Raji (cell line): ENCODE measurements around the gene SCART1.

Experiments
- POLR2A ChIP-seq: IDR thresholded peaks from 2 replicates; pipeline ENCODE4 v1.6.1; 2011; ENCODE audit warnings: low read depth, low read length, control low read depth; ENCODE audit not compliant: insufficient read depth

SCART1 gene

DNA sequence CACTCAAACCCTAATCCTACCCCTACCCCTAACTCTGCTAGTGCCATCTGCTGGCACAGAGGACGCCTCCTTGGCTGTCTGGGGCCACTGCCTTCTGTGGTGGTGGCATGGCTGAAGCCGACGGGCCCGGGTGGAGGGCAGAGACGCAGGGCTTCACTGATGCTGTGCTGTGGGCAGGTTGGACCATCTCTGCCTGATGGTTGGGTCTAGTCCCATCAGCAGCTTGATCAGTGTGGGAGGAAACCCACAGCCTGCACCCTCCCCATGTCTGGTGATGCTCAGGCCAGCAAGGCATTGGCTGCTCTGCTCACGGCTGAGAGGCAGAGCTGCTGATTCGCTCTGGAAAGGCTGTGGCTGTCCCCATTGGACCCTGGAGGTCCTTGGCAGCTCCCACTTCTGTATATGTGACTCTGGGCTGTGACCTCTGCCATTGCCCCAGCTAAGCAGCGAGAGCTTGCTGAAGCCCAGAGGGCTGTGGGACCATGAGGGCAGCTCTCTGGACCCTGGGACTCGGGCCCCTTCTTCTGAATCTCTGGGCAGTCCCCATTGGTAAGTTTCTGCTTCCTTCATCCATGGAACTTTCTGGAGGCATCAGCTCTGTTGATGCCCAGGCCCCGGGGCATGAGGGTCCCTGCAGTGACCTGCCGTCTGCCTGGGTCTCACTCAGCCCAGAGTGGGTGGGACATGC lies at the start of gene SCART1:
Gene SCART1, plus strand, starts transcription at position 430 of the 688 bp plus-strand sequence. Its CDS starts 53 bp downstream, at position 483.
- TF ChIP-seq POLR2A, result peak; percentile 19; the same call in 1 of the 2 replicates

DNA sequence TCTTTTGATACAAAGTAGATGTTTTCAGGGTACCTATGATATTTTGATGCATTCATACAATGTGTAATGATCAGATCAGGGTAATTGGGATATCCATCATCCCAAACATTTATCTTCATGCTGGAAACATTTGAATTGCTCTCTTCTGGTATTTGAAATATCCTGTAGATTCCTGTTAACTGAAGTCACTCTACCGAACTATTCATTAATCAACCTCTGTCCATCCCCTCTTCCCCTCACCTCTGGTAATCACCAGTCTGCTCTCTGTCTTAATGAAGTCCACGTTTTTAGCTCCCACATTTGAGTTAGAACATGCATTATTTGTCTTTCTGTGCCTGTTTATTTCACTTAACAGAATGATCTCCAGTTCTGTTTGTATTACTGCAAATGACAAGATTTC lies 48.5 kb upstream of the SCART1 start:
- TF ChIP-seq POLR2A, result no peak

DNA sequence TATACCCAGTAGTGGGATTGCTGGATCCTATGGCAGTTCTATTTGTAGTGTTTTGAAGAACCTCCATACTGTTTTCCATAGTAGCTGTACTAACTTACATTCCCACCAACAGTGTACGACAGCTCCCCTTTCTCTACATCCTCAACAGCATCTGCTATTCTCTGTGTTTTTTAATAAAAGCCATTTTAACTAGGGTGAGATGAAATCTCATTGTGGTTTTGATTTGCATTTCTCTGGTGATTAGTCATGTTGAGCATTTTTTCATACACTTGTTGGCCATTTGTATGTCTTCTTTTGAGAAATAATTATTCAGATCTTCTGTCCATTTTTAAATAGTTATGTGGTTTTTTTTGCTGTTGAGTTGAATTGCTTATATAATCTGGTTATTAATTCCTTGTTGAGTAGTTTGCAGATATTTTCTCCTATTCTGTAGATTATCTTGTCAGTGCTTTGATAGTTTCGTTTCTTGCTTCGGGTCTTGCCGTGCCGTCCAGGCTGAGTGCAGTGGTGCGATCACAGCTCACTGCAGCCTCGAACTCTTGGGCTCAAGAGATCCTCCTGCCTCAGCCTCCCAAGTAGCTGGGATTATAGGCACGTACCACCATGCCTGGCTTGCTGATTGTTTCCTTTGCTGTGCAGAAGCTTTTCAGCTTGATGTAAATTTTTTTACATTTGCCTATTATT lies 47.8 kb upstream of the SCART1 start:
- no peak for TF ChIP-seq POLR2A

DNA sequence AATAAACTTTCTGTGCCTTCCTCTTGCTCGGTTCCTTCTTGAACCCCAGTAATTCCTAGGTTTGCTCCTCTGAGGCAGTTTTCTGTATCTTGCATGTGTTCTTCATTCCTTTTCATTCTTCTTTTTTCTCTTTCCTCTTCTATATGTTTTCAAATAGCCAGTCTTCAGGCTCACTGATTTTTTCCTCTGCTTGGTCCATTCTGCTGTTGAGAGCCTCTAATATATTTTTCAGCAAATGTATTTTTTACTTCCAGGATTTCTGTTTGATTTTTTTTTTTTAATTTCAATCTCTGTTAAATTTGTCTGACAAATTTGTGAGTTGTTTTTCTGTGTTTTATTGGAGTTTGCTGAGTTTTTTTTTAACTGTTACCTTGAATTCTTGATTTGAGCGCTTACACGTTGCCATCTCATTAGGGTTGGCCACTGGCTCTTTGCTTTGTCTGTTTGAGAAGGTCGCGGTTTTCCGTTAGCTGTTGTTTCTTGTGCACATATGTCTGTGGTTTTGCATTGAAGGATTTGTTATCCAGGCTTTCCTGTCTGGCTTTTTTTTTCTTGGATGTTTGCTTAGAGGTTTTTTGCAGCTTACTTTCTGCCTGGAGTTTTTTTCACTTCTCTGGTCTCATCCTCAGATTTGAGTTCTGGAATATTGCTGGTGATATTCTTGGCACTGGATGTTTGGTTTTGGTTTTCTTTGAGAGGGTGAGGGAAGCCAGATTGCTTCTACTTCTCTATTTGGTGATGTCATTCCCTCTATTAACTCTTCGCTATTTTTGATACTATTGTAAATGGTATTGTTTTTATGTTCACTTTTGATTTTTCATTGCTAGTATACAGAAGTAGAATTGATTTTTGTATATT lies 42.0 kb upstream of the SCART1 start:
- TF ChIP-seq POLR2A, result no peak

DNA sequence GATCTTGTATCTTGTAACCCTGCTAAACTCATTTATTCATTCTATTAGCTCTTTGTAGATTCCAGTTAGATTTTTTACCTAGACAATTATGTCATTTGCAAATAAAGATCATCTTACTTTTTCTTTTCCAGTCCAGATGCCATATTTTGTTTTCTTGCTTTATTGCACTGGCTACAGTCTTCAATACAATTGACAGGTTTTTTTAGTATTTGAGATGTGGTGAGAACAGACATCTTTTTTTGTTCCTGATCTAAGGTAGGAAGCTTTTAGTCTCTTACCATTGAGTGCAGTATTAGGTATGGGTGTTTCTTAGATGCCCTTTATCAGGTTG lies 41.4 kb upstream of the SCART1 start:
- TF ChIP-seq POLR2A, result no peak

DNA sequence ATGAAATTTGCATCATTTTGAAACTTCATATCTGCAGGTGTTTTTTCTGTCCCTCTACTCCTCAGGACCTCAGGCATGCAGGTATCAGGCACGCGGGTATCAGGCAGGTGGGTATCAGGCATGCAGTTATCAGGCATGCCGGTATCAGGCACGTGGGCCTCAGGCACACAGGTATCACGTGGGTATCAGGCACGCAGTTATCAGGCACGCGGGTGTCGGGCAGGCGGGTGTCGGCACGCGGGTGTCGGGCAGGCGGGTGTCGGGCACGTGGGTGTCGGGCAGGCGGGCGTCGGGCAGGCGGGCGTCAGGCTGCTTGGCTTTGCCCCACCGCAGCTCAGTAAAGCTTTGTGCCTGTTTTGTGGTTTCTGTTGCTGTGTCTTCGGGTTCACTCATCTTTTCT lies 38.0 kb upstream of the SCART1 start:
- no peak for TF ChIP-seq POLR2A

DNA sequence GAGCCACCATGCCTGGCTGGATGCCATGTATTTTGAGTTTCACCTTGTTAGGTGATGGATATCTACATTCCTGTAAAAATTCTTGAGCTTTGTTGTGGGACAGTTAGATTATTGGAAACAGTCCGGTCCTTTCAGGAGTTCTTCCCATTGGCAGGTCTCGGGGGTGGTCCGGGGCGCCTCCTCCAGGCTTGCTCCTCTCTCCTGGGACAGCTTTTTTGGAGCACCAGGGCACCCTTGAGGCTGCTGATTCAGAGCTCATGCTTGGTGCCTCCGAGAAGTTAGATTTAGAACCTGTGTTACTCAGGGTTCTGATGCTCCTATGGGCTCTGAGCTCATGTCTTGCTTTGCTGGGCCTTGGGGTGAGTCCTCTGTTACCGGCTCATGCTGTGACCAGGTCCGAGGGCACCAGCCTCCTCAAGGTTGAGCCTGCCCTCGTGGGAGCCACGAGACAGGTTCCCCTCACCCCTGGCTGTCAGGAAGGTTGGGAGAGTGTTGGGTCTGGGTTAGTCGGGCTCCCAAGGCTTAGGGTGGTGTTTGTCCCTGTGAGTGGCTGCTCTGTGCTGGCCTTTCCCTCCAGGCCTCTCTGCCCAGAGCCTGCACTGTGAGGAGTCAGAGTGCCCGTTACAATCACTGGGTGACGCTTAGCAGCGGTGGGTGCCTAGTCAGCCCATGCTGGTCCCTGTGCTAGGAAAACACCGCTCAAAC lies 35.3 kb upstream of the SCART1 start:
- TF ChIP-seq POLR2A, result no peak

DNA sequence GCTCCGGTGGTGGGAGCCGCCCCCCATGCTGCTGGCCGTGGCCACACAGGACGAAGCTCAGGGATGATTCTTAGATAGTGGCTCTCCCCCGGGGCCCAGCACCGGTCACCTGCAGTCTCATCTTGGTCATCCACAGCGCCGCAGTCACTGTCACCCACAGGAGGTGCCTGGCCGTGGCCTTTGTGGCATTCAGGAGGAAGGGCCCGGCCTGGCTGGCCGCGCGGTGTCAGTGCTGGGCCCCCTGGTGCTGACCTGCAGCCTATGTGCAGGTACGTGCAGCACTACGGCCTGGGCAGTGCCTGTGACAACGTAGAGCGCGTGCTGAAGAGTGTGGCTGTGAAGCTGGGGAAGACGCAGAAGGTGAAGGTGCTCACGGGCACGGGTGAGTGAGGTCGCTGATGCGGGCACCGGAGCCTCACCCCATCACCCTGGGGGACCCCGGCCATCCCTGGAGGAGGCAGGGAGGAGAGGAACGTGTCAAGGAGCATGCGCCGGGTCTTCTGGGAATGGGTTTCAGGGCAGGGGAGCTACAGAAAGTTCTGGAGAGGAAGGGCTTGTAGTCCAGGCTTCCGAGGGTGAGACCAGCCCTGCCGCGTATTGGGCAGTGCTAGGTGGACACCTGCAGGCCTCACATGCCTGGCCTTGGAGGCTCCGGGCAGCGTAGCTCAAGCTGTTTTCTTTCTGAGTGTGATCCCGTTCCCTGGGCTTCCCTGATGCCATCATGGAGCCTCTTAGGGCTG lies 34.4 kb upstream of the SCART1 start:
- no peak for TF ChIP-seq POLR2A

DNA sequence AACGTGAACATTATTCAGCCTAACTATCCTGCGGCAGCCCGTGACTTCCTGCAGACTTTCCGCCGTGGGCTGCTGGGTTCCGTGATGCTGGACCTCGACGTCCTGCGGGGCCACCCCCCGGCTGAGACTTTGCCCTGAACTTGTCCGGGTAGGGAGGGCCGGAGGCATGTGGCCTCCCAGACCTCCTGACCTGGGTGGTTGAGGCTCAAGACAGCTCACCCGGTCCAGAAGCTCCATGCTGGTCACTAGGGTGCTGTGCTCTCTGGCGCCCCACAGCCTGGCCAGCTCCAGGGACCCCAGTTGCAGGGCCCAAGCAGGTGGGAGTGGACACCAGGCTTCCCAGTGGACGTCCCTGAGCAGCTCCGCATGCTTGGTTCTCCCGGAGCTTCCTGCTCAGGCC lies 33.7 kb upstream of the SCART1 start:
- no peak for TF ChIP-seq POLR2A

DNA sequence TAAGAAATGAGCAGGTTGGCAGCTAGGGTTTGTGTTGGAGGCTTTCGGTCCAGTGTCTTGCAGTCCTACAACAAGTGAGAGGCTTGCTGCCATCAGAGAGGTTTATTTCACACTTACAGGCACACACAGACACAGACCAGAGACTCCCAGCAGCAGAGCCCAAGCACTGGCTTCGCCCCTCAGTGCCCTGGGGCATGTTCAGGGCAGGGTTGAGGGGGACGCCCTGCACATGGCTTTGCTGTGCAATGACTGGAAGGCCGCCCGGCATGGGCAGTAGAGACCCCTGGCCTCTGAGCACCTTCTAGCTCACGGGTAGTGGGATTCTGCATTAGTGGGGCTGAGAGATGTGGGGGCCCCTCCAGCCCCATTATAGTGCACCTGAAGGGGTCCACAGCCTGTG lies 33.2 kb upstream of the SCART1 start:
- no peak for TF ChIP-seq POLR2A

DNA sequence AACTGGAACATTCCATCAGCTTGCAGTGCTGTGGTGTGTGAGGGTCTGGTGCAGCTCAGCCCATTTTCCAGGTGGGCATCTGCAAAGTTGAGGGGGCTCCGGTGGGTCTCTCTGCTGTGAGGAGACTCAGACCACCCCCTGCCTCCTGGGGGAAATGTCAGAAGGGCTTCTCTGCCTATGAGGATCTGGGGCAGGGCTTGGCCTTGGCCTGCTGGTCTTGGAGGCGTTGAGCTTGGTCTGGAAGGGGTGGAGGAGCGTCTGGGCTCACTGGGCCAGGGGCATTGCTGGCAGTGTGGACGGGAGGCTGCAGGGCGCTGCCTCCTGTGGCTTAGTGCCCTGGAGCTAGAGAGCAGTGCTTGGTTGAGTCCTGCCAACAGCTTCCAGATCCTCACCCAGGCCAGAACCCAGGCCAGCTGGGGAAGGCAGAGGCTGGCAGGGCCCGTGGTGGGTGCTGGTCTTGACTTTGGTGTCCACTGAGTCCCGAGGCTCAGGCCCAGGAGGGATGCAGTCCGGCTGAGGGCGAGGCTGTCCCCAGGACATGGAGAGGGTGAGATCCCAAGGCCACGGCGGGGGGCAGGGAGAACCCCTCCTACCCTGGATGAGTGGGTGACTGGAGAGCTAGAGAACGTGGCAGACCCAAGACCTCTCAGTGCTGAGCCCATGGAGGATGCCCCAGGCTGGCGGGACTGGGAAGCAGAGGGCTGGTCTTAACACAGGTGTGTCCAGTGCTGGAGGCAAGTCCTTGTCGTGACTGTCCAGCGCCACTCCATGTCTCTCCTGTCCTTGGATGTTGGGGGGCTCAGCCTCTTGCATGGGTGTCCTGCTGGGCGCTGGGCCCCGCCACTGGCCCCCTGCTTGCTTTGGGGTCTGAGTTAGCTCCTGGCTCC lies 32.2 kb upstream of the SCART1 start:
- TF ChIP-seq POLR2A, result no peak

DNA sequence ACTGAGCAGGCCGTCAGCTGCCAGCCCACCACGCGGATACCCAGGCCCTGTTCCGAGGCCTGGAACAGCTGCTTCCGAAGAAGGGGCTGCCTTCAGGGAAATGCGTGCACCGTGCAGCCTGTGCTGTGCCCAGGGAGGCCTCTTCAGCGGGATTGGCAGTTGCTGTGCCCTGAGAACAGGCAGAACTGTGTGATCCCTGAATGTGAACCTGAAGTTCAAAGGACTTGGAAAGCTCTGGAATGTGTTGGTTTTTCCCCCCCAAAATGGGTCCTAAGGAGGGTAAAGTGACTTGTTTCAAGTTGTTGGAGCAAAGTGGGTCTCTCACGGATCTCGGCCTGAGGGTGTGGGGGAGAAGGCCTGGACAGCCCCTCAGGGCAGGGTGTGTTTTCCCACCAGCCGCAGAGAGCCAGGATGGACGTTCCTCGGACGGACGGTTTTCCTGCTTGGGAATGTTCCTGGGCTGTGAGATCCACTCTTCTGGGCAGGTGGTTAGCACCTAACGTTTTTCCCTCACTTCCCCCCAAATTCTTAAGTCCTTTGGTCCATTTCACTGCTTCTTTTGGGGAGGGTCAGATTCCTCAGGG lies 31.4 kb upstream of the SCART1 start:
- no peak for TF ChIP-seq POLR2A
